Muscle of arm (tissue), 12 donors: ENCODE data around the gene HYAL3. TPM values are rescaled to one million over a fixed set of nuclear protein-coding genes. Genes with fewer than 3 reads are reported as not detected.
"Not testable (repeated sequence)": the region's sequence is repeated elsewhere in the genome, so short reads cannot be mapped to it uniquely, and the experiment has no call there.

ENCODE experiments used
- DNase-seq: peaks from one replicate; pipeline ENCODE4 v3.0.0-alpha.2; 2013
- polyA plus RNA-seq, 12 donors: library from polyadenylated mRNA; unstranded; fragments of 120-200 nt; gene quantifications; one replicate each; pipeline ENCODE4 v1.2.1, GENCODE V29; 2013; ENCODE audit not compliant: insufficient read length in 12 of 12

HYAL3 gene
- polyA plus RNA-seq, 12 donors: 1.2 to 4.4 (median 2.1) TPM; not detected in 2

- peak; percentile 98 for DNase-seq
These were observed 6.8 kb downstream of the HYAL3 start, which contains the start of gene IFRD2 for GRCh38 chr3:50292159-50293078. Gene IFRD2, minus strand, starts transcription at chr3:50292429. Its CDS starts 155 bp downstream, at chr3:50292274.

- DNase-seq: no peak
These were observed 9.0 kb downstream of the HYAL3 start for GRCh38 chr3:50290161-50290641.

GRCh38 chr3:50289130-50289529 lies 10.1 kb downstream of the HYAL3 start:
- DNase-seq: no peak

- DNase-seq: no peak
These were observed 10.7 kb downstream of the HYAL3 start for GRCh38 chr3:50288387-50289007.

- no peak for DNase-seq
These were observed 11.9 kb downstream of the HYAL3 start for GRCh38 chr3:50287262-50287661.

GRCh38 chr3:50286322-50287227 lies 12.6 kb downstream of the HYAL3 start:
- no peak for DNase-seq

GRCh38 chr3:50284121-50284520 lies 15.1 kb downstream of the HYAL3 start:
- DNase-seq: not testable (repeated sequence)

GRCh38 chr3:50279255-50280016 lies 19.8 kb downstream of the HYAL3 start:
- DNase-seq: no peak

- no peak for DNase-seq
These were observed 20.4 kb downstream of the HYAL3 start, which contains the start of gene LSMEM2 for GRCh38 chr3:50278880-50279224. Gene LSMEM2, plus strand, starts transcription at chr3:50279087. Its CDS starts 27 bp downstream, at chr3:50279114.

GRCh38 chr3:50278123-50278879 lies 20.9 kb downstream of the HYAL3 start:
- DNase-seq: no peak

- DNase-seq: no peak
These were observed 22.5 kb downstream of the HYAL3 start for GRCh38 chr3:50276762-50277101.

GRCh38 chr3:50275996-50276761 lies 23.0 kb downstream of the HYAL3 start:
- no peak for DNase-seq

GRCh38 chr3:50275141-50275995 lies 23.8 kb downstream of the HYAL3 start:
- DNase-seq: no peak

- DNase-seq: no peak
These were observed 24.7 kb downstream of the HYAL3 start for GRCh38 chr3:50274371-50275104.

- no peak for DNase-seq
These were observed 25.5 kb downstream of the HYAL3 start for GRCh38 chr3:50273689-50274065.

- DNase-seq: peak; percentile 89
These were observed 26.1 kb downstream of the HYAL3 start for GRCh38 chr3:50272911-50273688.

- DNase-seq: not testable (repeated sequence)
These were observed 26.7 kb downstream of the HYAL3 start for GRCh38 chr3:50272538-50272910.
